ENCODE data around the gene ENPP3.
A peak's percentile ranks its signal among the peaks of the same experiment; 100 is the strongest.

The ENPP3 gene

GRCh38 chr6:131636880-131637792 lies at the start of gene ENPP3:
TSS of gene ENPP3 (plus strand) at chr6:131637302. CDS start at chr6:131637385, 83 bp downstream.
- no peak within 1 kb of the TSS for H2AFZ ChIP-seq (ENCODE audit: low read length, unreplicated experiment)
- H3K4me1 ChIP-seq (ENCODE audit: control insufficient read depth, insufficient read depth, low read length, unreplicated experiment): no peaks in the 10 kb centered on the region
- no peaks in the 10 kb centered on the region for H3K79me2 ChIP-seq (ENCODE audit: control insufficient read depth, insufficient read depth, low read length, unreplicated experiment)
- H3K36me3 ChIP-seq (ENCODE audit: insufficient read depth, low read length): no peaks in the 10 kb centered on the region
- no peaks in the 10 kb centered on the region for H3K27me3 ChIP-seq (ENCODE audit: insufficient read depth, low read length)
- H3K4me3 ChIP-seq (ENCODE audit: low read depth, low read length): no peak within 1 kb of the TSS
- H3K27ac ChIP-seq (ENCODE audit: low read depth, low read length): no peak within 1 kb of the TSS

GRCh38 chr6:131587909-131588308 lies 49.2 kb upstream of the ENPP3 start:
- Histone ChIP-seq H3K79me2 (ENCODE audit: control insufficient read depth, insufficient read depth, low read length, unreplicated experiment) (no peaks in the 10 kb centered on the region), H2AFZ (ENCODE audit: low read length, unreplicated experiment) (no peak overlapping the region), H3K27ac (ENCODE audit: low read depth, low read length) (no peak overlapping the region), H3K4me1 (ENCODE audit: control insufficient read depth, insufficient read depth, low read length, unreplicated experiment) (no peaks in the 10 kb centered on the region), H3K4me3 (ENCODE audit: low read depth, low read length) (no peak overlapping the region), H3K36me3 (ENCODE audit: insufficient read depth, low read length) (peaks cover 39% of the 10 kb centered on the region), H3K27me3 (ENCODE audit: insufficient read depth, low read length) (no peaks in the 10 kb centered on the region)

- H2AFZ ChIP-seq (ENCODE audit: low read length, unreplicated experiment): no peak overlapping the region
- no peak overlapping the region for H3K4me3 ChIP-seq (ENCODE audit: low read depth, low read length)
- H3K79me2 ChIP-seq (ENCODE audit: control insufficient read depth, insufficient read depth, low read length, unreplicated experiment): no peaks in the 10 kb centered on the region
- H3K27ac ChIP-seq (ENCODE audit: low read depth, low read length): no peak overlapping the region
- H3K36me3 ChIP-seq (ENCODE audit: insufficient read depth, low read length): peaks cover 36% of the 10 kb centered on the region
- no peaks in the 10 kb centered on the region for H3K4me1 ChIP-seq (ENCODE audit: control insufficient read depth, insufficient read depth, low read length, unreplicated experiment)
- no peaks in the 10 kb centered on the region for H3K27me3 ChIP-seq (ENCODE audit: insufficient read depth, low read length)
Measured at GRCh38 chr6:131588643-131589042, 48.5 kb upstream of the ENPP3 start.

- Histone ChIP-seq H2AFZ (ENCODE audit: low read length, unreplicated experiment) (no peak overlapping the region), H3K79me2 (ENCODE audit: control insufficient read depth, insufficient read depth, low read length, unreplicated experiment) (no peaks in the 10 kb centered on the region), H3K4me3 (ENCODE audit: low read depth, low read length) (no peak overlapping the region), H3K4me1 (ENCODE audit: control insufficient read depth, insufficient read depth, low read length, unreplicated experiment) (no peaks in the 10 kb centered on the region), H3K27ac (ENCODE audit: low read depth, low read length) (no peak overlapping the region), H3K36me3 (ENCODE audit: insufficient read depth, low read length) (peaks cover 53% of the 10 kb centered on the region), H3K27me3 (ENCODE audit: insufficient read depth, low read length) (no peaks in the 10 kb centered on the region)
Measured at GRCh38 chr6:131592935-131593334, 44.2 kb upstream of the ENPP3 start.

- Histone ChIP-seq H3K36me3 (ENCODE audit: insufficient read depth, low read length) (peaks cover 55% of the 10 kb centered on the region), H3K27ac (ENCODE audit: low read depth, low read length) (no peak overlapping the region), H3K4me1 (ENCODE audit: control insufficient read depth, insufficient read depth, low read length, unreplicated experiment) (no peaks in the 10 kb centered on the region), H3K79me2 (ENCODE audit: control insufficient read depth, insufficient read depth, low read length, unreplicated experiment) (no peaks in the 10 kb centered on the region), H2AFZ (ENCODE audit: low read length, unreplicated experiment) (no peak overlapping the region), H3K27me3 (ENCODE audit: insufficient read depth, low read length) (no peaks in the 10 kb centered on the region), H3K4me3 (ENCODE audit: low read depth, low read length) (no peak overlapping the region)
Measured at GRCh38 chr6:131594074-131594473, 43.0 kb upstream of the ENPP3 start.

GRCh38 chr6:131597446-131597845 lies 39.7 kb upstream of the ENPP3 start:
- Histone ChIP-seq H3K36me3 (ENCODE audit: insufficient read depth, low read length) (peaks cover 66% of the 10 kb centered on the region), H3K4me1 (ENCODE audit: control insufficient read depth, insufficient read depth, low read length, unreplicated experiment) (no peaks in the 10 kb centered on the region), H3K79me2 (ENCODE audit: control insufficient read depth, insufficient read depth, low read length, unreplicated experiment) (no peaks in the 10 kb centered on the region)

GRCh38 chr6:131600716-131601115 lies 36.4 kb upstream of the ENPP3 start:
- Histone ChIP-seq H3K4me1 (ENCODE audit: control insufficient read depth, insufficient read depth, low read length, unreplicated experiment) (peaks cover 8% of the 10 kb centered on the region), H3K36me3 (ENCODE audit: insufficient read depth, low read length) (peaks cover 45% of the 10 kb centered on the region), H2AFZ (ENCODE audit: low read length, unreplicated experiment) (no peak overlapping the region), H3K27me3 (ENCODE audit: insufficient read depth, low read length) (no peaks in the 10 kb centered on the region), H3K4me3 (ENCODE audit: low read depth, low read length) (no peak overlapping the region), H3K79me2 (ENCODE audit: control insufficient read depth, insufficient read depth, low read length, unreplicated experiment) (no peaks in the 10 kb centered on the region), H3K27ac (ENCODE audit: low read depth, low read length) (no peak overlapping the region)

More at GRCh38 chr6:131597446-131597845, 39.7 kb upstream of the ENPP3 start:
- H3K4me3 ChIP-seq (ENCODE audit: low read depth, low read length): no peak overlapping the region
- no peak overlapping the region for H2AFZ ChIP-seq (ENCODE audit: low read length, unreplicated experiment)
- H3K27me3 ChIP-seq (ENCODE audit: insufficient read depth, low read length): no peaks in the 10 kb centered on the region
- no peak overlapping the region for H3K27ac ChIP-seq (ENCODE audit: low read depth, low read length)

- Histone ChIP-seq H3K4me3 (ENCODE audit: low read depth, low read length) (no peak overlapping the region), H3K27ac (ENCODE audit: low read depth, low read length) (peak overlapping the region; percentile 65), H3K4me1 (ENCODE audit: control insufficient read depth, insufficient read depth, low read length, unreplicated experiment) (peaks cover 8% of the 10 kb centered on the region), H3K79me2 (ENCODE audit: control insufficient read depth, insufficient read depth, low read length, unreplicated experiment) (no peaks in the 10 kb centered on the region), H3K27me3 (ENCODE audit: insufficient read depth, low read length) (no peaks in the 10 kb centered on the region), H3K36me3 (ENCODE audit: insufficient read depth, low read length) (peaks cover 42% of the 10 kb centered on the region), H2AFZ (ENCODE audit: low read length, unreplicated experiment) (no peak overlapping the region)
Measured at GRCh38 chr6:131602781-131603312, 34.3 kb upstream of the ENPP3 start.

GRCh38 chr6:131613296-131613925 lies 23.7 kb upstream of the ENPP3 start:
- Histone ChIP-seq H3K36me3 (ENCODE audit: insufficient read depth, low read length) (peaks cover 28% of the 10 kb centered on the region), H3K4me3 (ENCODE audit: low read depth, low read length) (no peak overlapping the region), H3K27ac (ENCODE audit: low read depth, low read length) (no peak overlapping the region), H3K27me3 (ENCODE audit: insufficient read depth, low read length) (no peaks in the 10 kb centered on the region), H3K4me1 (ENCODE audit: control insufficient read depth, insufficient read depth, low read length, unreplicated experiment) (no peaks in the 10 kb centered on the region), H2AFZ (ENCODE audit: low read length, unreplicated experiment) (no peak overlapping the region), H3K79me2 (ENCODE audit: control insufficient read depth, insufficient read depth, low read length, unreplicated experiment) (no peaks in the 10 kb centered on the region)

GRCh38 chr6:131615275-131615674 lies 21.8 kb upstream of the ENPP3 start:
- Histone ChIP-seq H3K79me2 (ENCODE audit: control insufficient read depth, insufficient read depth, low read length, unreplicated experiment) (no peaks in the 10 kb centered on the region), H3K36me3 (ENCODE audit: insufficient read depth, low read length) (peaks cover 35% of the 10 kb centered on the region), H3K27ac (ENCODE audit: low read depth, low read length) (no peak overlapping the region), H3K27me3 (ENCODE audit: insufficient read depth, low read length) (no peaks in the 10 kb centered on the region), H3K4me3 (ENCODE audit: low read depth, low read length) (no peak overlapping the region), H3K4me1 (ENCODE audit: control insufficient read depth, insufficient read depth, low read length, unreplicated experiment) (no peaks in the 10 kb centered on the region), H2AFZ (ENCODE audit: low read length, unreplicated experiment) (no peak overlapping the region)

Measured in ACC112 (cell line).